Activated B cell treated with CpG ODN at 0.5 μM for 24 hours (primary cell): ENCODE results near the gene UBE2I. TPM values are rescaled to one million over a fixed set of nuclear protein-coding genes. Genes with fewer than 3 reads are reported as not detected.

Source experiments
- ATAC-seq: fragments of 200-7000 bp; cut with Tn5 transposase; one replicate; pipeline ENCODE4 v1.10.0; 2021; ENCODE audit warnings: low read depth, mild to moderate bottlenecking, moderate library complexity
- CTCF ChIA-PET: fragments of 350-600 bp; sonication (Branson Sonifier 250); formaldehyde crosslinking; loops from one replicate; lab custom pipeline; 2021; ENCODE audit warnings: antibody characterized with exemption; lab: Charles Lee
- POLR2A ChIA-PET: fragments of 350-600 bp; sonication (Branson Sonifier 250); formaldehyde crosslinking; loops from one replicate; lab custom pipeline; 2021; ENCODE audit warnings: antibody characterized with exemption; lab: Charles Lee
- DNase-seq: peaks from one replicate; pipeline ENCODE4 v3.0.0; 2022
- H3K27ac Mint-ChIP-seq: one replicate; pipeline ENCODE4 v1.8.0; 2020; ENCODE audit warnings: mixed read lengths
- H3K27me3 Mint-ChIP-seq: one replicate; pipeline ENCODE4 v1.8.0; 2021; ENCODE audit warnings: mixed read lengths
- H3K36me3 Mint-ChIP-seq: one replicate; pipeline ENCODE4 v1.8.0; 2021; ENCODE audit warnings: low read depth, mixed read lengths
- H3K4me1 Mint-ChIP-seq: one replicate; pipeline ENCODE4 v1.8.0; 2021; ENCODE audit warnings: mixed read lengths
- H3K4me3 Mint-ChIP-seq: one replicate; pipeline ENCODE4 v1.8.0; 2020; ENCODE audit warnings: mild to moderate bottlenecking, mixed read lengths
- H3K9me3 Mint-ChIP-seq: one replicate; pipeline ENCODE4 v1.8.0; 2020; ENCODE audit warnings: mixed read lengths
- intact Hi-C: fragments of 100-400 bp; cut with micrococcal nuclease; formaldehyde crosslinking; loops from one replicate; pipeline ENCODE4 v1.15.1; 2024
- total RNA-seq: library from RNA; stranded (reverse); gene quantifications from 2 replicates; pipeline ENCODE4 v1.2.3, GENCODE V29; 2022
- TF ChIP-seq, protein P1 (sequence below): fragments of 200-600 bp; IDR thresholded peaks from one replicate; pipeline ENCODE4 v1.8.0; 2022; ENCODE audit warnings: antibody characterized with exemption, mild to moderate bottlenecking

Gene UBE2I
- total RNA-seq, 1 donor from 2014 or later: 240 TPM

DNA sequence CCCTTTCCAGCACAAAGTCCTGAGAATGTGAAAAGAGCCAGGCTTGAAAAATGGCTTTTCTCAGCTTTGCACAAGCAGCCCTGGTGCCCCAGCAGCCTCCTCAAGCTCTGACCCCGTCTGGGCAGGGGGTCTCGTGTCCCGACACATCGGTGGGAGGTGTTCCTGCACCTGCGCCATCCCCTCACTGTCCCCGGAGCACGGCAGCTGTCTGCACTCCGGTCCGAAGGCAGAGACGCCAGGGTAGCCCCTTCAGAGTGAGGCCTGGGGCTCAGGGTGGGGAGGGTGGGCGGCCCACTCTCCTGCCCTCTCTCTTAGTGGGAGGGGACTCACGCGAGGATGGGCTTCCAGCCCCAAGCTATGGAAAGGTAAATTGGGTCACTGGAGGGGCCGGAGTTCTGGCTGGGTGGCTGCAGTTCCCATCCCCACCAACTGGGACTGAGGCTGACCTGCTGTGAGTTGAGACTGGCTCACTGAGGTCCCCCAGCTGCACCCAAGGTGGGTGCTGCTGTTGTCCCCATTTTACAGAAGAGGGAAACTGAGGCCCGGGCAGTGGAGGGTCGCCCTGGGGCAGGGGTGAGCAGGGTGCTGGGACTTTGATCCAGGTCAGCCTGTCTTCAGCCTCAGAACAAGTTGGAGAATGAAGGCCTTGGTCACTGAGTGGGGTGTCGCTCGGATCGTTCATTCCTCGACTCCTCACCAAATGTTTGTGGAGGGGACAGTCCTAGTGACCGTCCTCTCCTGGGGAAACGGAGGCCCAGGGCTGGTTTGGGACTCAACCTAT lies 21.7 kb downstream of the UBE2I start:
- H3K27ac Mint-ChIP-seq: peak overlapping the region; percentile 86
- peaks cover 33% of the 10 kb centered on the region for H3K4me1 Mint-ChIP-seq
- DNase-seq (no peak), ATAC-seq (no peak)
- intact Hi-C loops: no loop called here
- peaks cover 4% of the 10 kb centered on the region for H3K36me3 Mint-ChIP-seq
- POLR2A ChIA-PET: interaction anchor here (1.1 to 3.9 kb wide), 3 partner anchors 12 to 89 kb away, joined by 4 to 26 read pairs (median 17); partner anchors contain the start of genes UBE2I and UQCC4
- TF ChIP-seq, protein P1, sequence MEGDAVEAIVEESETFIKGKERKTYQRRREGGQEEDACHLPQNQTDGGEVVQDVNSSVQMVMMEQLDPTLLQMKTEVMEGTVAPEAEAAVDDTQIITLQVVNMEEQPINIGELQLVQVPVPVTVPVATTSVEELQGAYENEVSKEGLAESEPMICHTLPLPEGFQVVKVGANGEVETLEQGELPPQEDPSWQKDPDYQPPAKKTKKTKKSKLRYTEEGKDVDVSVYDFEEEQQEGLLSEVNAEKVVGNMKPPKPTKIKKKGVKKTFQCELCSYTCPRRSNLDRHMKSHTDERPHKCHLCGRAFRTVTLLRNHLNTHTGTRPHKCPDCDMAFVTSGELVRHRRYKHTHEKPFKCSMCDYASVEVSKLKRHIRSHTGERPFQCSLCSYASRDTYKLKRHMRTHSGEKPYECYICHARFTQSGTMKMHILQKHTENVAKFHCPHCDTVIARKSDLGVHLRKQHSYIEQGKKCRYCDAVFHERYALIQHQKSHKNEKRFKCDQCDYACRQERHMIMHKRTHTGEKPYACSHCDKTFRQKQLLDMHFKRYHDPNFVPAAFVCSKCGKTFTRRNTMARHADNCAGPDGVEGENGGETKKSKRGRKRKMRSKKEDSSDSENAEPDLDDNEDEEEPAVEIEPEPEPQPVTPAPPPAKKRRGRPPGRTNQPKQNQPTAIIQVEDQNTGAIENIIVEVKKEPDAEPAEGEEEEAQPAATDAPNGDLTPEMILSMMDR: no peak
- H3K9me3 Mint-ChIP-seq: no peaks in the 10 kb centered on the region
- CTCF ChIA-PET: interaction anchor here (1.1 to 1.2 kb wide), 2 partner anchors 20 to 35 kb away, joined by 4 read pairs; no protein-coding TSS in a partner anchor
- H3K4me3 Mint-ChIP-seq: peak overlapping the region; percentile 78
- peaks cover 7% of the 10 kb centered on the region for H3K27me3 Mint-ChIP-seq

DNA sequence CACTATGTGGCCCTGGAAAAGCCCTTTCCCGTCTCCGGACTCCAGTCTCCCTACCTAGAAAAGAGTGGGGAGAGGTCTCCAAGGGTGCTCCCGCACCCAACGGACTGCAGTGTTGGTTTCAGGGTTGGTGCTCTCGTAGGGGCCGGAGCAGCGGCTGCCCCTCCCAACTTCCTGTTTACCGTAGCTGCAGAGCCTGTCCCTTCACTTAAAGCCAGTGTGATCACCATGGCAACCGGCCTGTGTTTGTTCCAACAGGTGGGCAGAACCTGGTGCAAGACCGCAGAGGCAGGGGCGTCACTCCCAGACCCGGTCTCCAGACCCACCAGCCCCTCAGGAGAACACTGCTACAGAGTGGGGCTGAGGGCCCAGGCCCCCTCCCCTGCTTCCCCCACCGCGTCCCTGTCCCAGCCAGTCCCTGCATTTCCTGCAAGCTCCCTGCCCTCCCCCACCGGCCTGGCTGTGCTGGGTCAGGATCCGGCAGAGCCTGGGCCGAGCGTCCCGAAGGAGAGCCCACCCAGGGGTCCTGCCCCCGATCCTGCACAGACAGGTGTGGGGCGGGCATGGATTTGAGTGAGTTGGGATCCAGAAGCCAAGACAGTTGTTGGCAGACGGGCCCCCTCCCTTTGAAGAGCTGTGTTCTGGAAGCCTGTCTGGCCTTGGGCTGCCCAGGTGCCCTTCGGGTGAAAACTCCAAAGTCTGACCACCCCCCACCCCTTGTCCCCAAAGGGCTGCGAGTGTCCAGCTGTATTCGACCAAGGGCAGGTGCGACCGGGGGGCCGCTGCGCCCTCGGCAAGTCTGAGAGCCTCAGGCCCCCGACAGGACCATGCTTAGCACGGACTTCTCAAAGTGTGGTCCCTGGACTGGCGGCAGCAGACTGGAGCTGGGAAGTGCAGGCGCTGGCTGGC lies 22.5 kb downstream of the UBE2I start:
- ATAC-seq: peak; percentile 64
- Mint-ChIP-seq H3K4me1 (peaks cover 36% of the 10 kb centered on the region), H3K36me3 (no peaks in the 10 kb centered on the region), H3K27ac (peak overlapping the region; percentile 86), H3K4me3 (peak overlapping the region; percentile 78), H3K9me3 (no peaks in the 10 kb centered on the region), H3K27me3 (peaks cover 7% of the 10 kb centered on the region)
- DNase-seq: peak; percentile 59
- ChIA-PET CTCF (interaction anchor here (1.1 to 1.2 kb wide), 2 partner anchors 21 to 36 kb away, joined by 4 read pairs; no protein-coding TSS in a partner anchor), POLR2A (interaction anchor here (1.1 to 3.9 kb wide), 4 partner anchors 9 to 89 kb away, joined by 3 to 26 read pairs (median 10); partner anchors contain the start of genes UBE2I and UQCC4)
- intact Hi-C loops: loop anchor here (1.0 kb wide), 1 partner anchor 23 kb away; the partner anchor contains the start of gene UBE2I
- TF ChIP-seq, protein P1: no peak

- H3K4me3 Mint-ChIP-seq: peak overlapping the region; percentile 78
- H3K27ac Mint-ChIP-seq: peak overlapping the region; percentile 41
- H3K36me3 Mint-ChIP-seq: no peaks in the 10 kb centered on the region
- peaks cover 7% of the 10 kb centered on the region for H3K27me3 Mint-ChIP-seq
- intact Hi-C loops: loop anchor here (1.0 kb wide), 2 partner anchors 11 to 23 kb away; partner anchors contain the start of gene UBE2I
- TF ChIP-seq, protein P1: no peak
- DNase-seq: no peak
- POLR2A ChIA-PET: interaction anchor here (1.1 to 3.9 kb wide), 4 partner anchors 10 to 88 kb away, joined by 3 to 26 read pairs (median 10); partner anchors contain the start of genes UBE2I and UQCC4
- ATAC-seq: no peak
- CTCF ChIA-PET: no interaction called here
- no peaks in the 10 kb centered on the region for H3K9me3 Mint-ChIP-seq
- peaks cover 36% of the 10 kb centered on the region for H3K4me1 Mint-ChIP-seq
Observed at GRCh38 chr16:1332618-1333148, 23.2 kb downstream of the UBE2I start.

DNA sequence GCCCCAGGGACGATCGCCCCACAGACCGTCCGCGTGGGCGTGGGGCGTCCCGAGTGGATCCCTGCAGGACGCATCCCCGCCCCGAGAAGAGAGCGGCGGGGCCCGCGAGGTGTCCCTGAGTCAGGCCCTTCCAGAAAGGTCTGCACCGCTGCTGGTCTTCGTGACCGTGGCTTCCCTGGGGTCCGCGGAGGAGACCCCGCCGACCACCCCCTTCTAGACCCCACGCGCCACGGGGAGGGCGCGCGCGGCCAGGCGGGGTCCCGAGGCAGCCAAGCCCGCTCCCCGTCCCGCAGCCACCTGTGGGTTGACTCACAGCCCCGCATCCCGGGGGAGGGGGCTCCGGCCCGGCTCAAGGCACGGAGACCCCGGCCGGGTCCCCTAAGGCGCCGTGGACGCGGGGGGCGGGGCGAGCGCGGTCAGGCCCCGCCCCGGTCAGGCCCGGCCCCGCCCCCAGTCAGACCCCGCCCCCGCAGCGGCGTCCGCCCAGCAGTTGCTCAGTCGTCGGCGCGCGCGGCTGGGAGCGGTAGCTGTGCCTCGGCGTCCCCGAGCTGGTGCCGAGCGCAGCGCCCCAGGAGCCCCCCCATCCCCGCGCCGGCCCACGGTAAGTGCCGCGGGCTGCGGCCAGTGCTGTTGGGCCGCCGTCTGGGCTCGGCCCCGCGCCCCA lies 23.8 kb downstream of the UBE2I start, which contains the start of gene BAIAP3:
Gene BAIAP3, plus strand, starts transcription at position 497 of the 664 bp plus-strand sequence. CDS start 4,905 bp downstream, outside the sequence.
- DNase-seq (peak; percentile 53), ATAC-seq (peak; percentile 64)
- Mint-ChIP-seq H3K9me3 (no peaks in the 10 kb centered on the region), H3K4me3 (peak within 1 kb of the TSS; percentile 78), H3K36me3 (no peaks in the 10 kb centered on the region), H3K27ac (peak within 1 kb of the TSS; percentile 41), H3K4me1 (peaks cover 36% of the 10 kb centered on the region), H3K27me3 (peaks cover 7% of the 10 kb centered on the region)
- ChIA-PET POLR2A (interaction anchor here (2.4 to 3.9 kb wide), 2 partner anchors 9 to 23 kb away, joined by 17 to 26 read pairs; partner anchors contain the start of gene UBE2I), CTCF (no interaction called here)
- TF ChIP-seq, protein P1: no peak
- intact Hi-C loops: loop anchor here (1.0 kb wide), 1 partner anchor 10 kb away; no protein-coding TSS in a partner anchor
